NOMO-1 treated with DMSO at 0.1 percent for 48 hours (cell line): ENCODE results near the gene NEAT1.
A peak's percentile ranks its signal among the peaks of the same experiment; 100 is the strongest.

Experiments used
- DNase-seq: peaks from one replicate; lab custom pipeline; 2025; ENCODE audit not compliant: unreplicated experiment; lab: John Stamatoyannopoulos, UW

NEAT1 gene

GRCh38 chr11:65433657-65434056, 11.1 kb downstream of the NEAT1 start:
- DNase-seq, result no peak

- DNase-seq, result no peak
These were observed 11.6 kb downstream of the NEAT1 start for GRCh38 chr11:65434057-65434666.

- DNase-seq, result no peak
These were observed 12.2 kb downstream of the NEAT1 start for GRCh38 chr11:65434667-65435410.

- DNase-seq, result no peak
These were observed 12.9 kb downstream of the NEAT1 start for GRCh38 chr11:65435411-65435931.

GRCh38 chr11:65435981-65436411, 13.4 kb downstream of the NEAT1 start:
- DNase-seq, result no peak

GRCh38 chr11:65436412-65437032, 13.9 kb downstream of the NEAT1 start:
- DNase-seq, result no peak

- no peak for DNase-seq
These were observed 15.0 kb downstream of the NEAT1 start for GRCh38 chr11:65437436-65438227.

GRCh38 chr11:65438257-65439151, 15.9 kb downstream of the NEAT1 start:
- DNase-seq, result no peak

- no peak for DNase-seq
These were observed 17.0 kb downstream of the NEAT1 start for GRCh38 chr11:65439331-65440181.

GRCh38 chr11:65440831-65441499, 18.4 kb downstream of the NEAT1 start:
- DNase-seq, result peak; percentile 93

GRCh38 chr11:65442842-65443331, 20.3 kb downstream of the NEAT1 start:
- DNase-seq, result peak; percentile 65

GRCh38 chr11:65444314-65445051, 21.9 kb downstream of the NEAT1 start:
- no peak for DNase-seq

GRCh38 chr11:65445101-65445603, 22.6 kb downstream of the NEAT1 start:
- no peak for DNase-seq

GRCh38 chr11:65445604-65446445, 23.2 kb downstream of the NEAT1 start:
- no peak for DNase-seq

- DNase-seq, result no peak
These were observed 24.1 kb downstream of the NEAT1 start for GRCh38 chr11:65446446-65447277.

- no peak for DNase-seq
These were observed 25.4 kb downstream of the NEAT1 start for GRCh38 chr11:65448074-65448417.
